K562 (cell line): ENCODE results near the gene FRMD5. TPM values are rescaled to one million over a fixed set of nuclear protein-coding genes. Genes with fewer than 3 reads are reported as not detected.

Source experiments
- ATAC-seq: fragments of 200-7000 bp; cut with Tn5 transposase; 3 replicates; pipeline ENCODE4 v1.9.1; 2020; ENCODE audit warnings: moderate library complexity
- BruUV-seq: library from RNA; stranded (reverse); fragments of 400-500 nt; replicated peaks from 2 replicates; lab custom pipeline; 2021; lab: Mats Ljungman, UMichigan
- CTCF ChIA-PET: fragments of 300-600 bp; formaldehyde crosslinking; extraction: SDS; loops from one replicate; lab custom pipeline; 2021; ENCODE audit warnings: low intra/inter-chr PET ratio; lab: Yijun Ruan, JAX
- POLR2A ChIA-PET: fragments of 300-600, 350-650 bp; sonication (Branson Sonifier 250); formaldehyde crosslinking; extraction: SDS; loops from one replicate; lab custom pipeline; 2021; ENCODE audit warnings: antibody characterized with exemption, inconsistent platforms; lab: Yijun Ruan, JAX
- DNase-seq, 4 experiments: peaks; one replicate each; pipeline versions ENCODE4 v3.0.0 to v3.0.0-alpha.2; 2011 to 2018; ENCODE audit warnings: low spot score in 3 of 4, mixed read lengths in 3 of 4; ENCODE audit errors: extremely low read depth in 1 of 4
- FAIRE-seq: peaks from 2 replicates; lab custom pipeline; 2011; peaks lifted over from hg19 to GRCh38; lab: Jason Lieb, UNC
- H2AFZ ChIP-seq: 2 replicates; pipeline ENCODE4 v1.6.0; 2011; ENCODE audit warnings: low read depth, low read length, control low read depth, inconsistent platforms
- H3K27ac ChIP-seq: fragments of 200-600 bp; 3 replicates; pipeline ENCODE4 v1.8.0; 2011; ENCODE audit warnings: low read depth, mild to moderate bottlenecking, control low read depth, inconsistent platforms, low read length, moderate library complexity, mixed read lengths; ENCODE audit errors: extremely low read depth
- H3K27me3 ChIP-seq, 2 experiments: fragments of 300-600 bp in 1 of 2; 2 replicates in 1 of 2; 3 replicates in 1 of 2; pipeline versions ENCODE4 v1.6.0 to v1.8.0; 2011; ENCODE audit warnings: inconsistent platforms in 2 of 2, low read length in 2 of 2, mild to moderate bottlenecking in 1 of 2, mixed read lengths in 1 of 2, moderate library complexity in 1 of 2; ENCODE audit not compliant: control insufficient read depth in 2 of 2, insufficient read depth in 2 of 2
- H3K36me3 ChIP-seq: fragments of 300-600 bp; 3 replicates; pipeline ENCODE4 v1.8.0; 2011; ENCODE audit warnings: mild to moderate bottlenecking, low read length, inconsistent platforms; ENCODE audit not compliant: control insufficient read depth, insufficient read depth
- H3K4me1 ChIP-seq, 2 experiments: fragments of 200-600 bp in 1 of 2; replicated peaks in 1 of 2; 2 replicates in 1 of 2; 3 replicates in 1 of 2; pipeline versions ENCODE4 v1.5.1 to v1.8.0; 2011; ENCODE audit warnings: inconsistent platforms in 2 of 2, low read length in 2 of 2, mild to moderate bottlenecking in 1 of 2, mixed read lengths in 1 of 2, moderate library complexity in 1 of 2; ENCODE audit not compliant: control insufficient read depth in 2 of 2, insufficient read depth in 2 of 2
- H3K4me2 ChIP-seq: 2 replicates; pipeline ENCODE4 v1.6.1; 2011; ENCODE audit warnings: low read length, control low read depth, inconsistent platforms, mixed read lengths; ENCODE audit not compliant: insufficient read depth
- H3K4me3 ChIP-seq: fragments of 200-600 bp; sonication (generic), shearing (Covaris generic); 2 replicates; pipeline ENCODE4 v1.5.1; 2016; ENCODE audit warnings: control low read depth, inconsistent platforms
- H3K79me2 ChIP-seq: fragments of 200-600 bp; 3 replicates; pipeline ENCODE4 v1.8.0; 2011; ENCODE audit warnings: low read length, inconsistent platforms; ENCODE audit not compliant: control insufficient read depth, insufficient read depth
- H3K9ac ChIP-seq, 2 experiments: 2 replicates each; pipeline versions ENCODE4 v1.6.0 to v1.6.1; 2011; ENCODE audit warnings: low read depth in 2 of 2, low read length in 2 of 2, control low read depth in 1 of 2, inconsistent platforms in 1 of 2, mild to moderate bottlenecking in 1 of 2, mixed read lengths in 1 of 2; ENCODE audit not compliant: insufficient read depth in 1 of 2
- H3K9me1 ChIP-seq: one replicate; pipeline ENCODE4 v1.6.0; 2011; ENCODE audit warnings: inconsistent platforms, mild to moderate bottlenecking, low read length, moderate library complexity; ENCODE audit not compliant: control insufficient read depth, insufficient read depth
- H3K9me3 ChIP-seq: replicated peaks from 2 replicates; pipeline ENCODE4 v1.5.1; 2011; ENCODE audit warnings: low read depth, low read length, inconsistent platforms; ENCODE audit not compliant: control insufficient read depth, insufficient read depth
- H4K20me1 ChIP-seq: replicated peaks from 2 replicates; pipeline ENCODE4 v1.6.1; 2011; ENCODE audit warnings: low read length, inconsistent platforms, mixed read lengths; ENCODE audit not compliant: control insufficient read depth, insufficient read depth
- FOXK2 ChIP-seq, 2 experiments: fragments of 450-650 bp; IDR thresholded peaks in 1 of 2; conservative IDR thresholded peaks in 1 of 2; 2 replicates each; pipeline ENCODE4 v1.6.1; 2016; ENCODE audit warnings: low read depth in 2 of 2, mild to moderate bottlenecking in 1 of 2
- HIVEP1 ChIP-seq: fragments of 250-450 bp; sonication (Bioruptor Pico); IDR thresholded peaks from 2 replicates; pipeline ENCODE4 v1.4.0; 2020; ENCODE audit warnings: mild to moderate bottlenecking
- HMG20B ChIP-seq: fragments of 250-450 bp; sonication (Bioruptor Pico); IDR thresholded peaks from 2 replicates; pipeline ENCODE4 v1.5.0; 2021; ENCODE audit warnings: mild to moderate bottlenecking
- KLF6 ChIP-seq: fragments of 250-450 bp; sonication (Bioruptor Pico); IDR thresholded peaks from 2 replicates; pipeline ENCODE4 v1.4.0; 2020; ENCODE audit warnings: mild to moderate bottlenecking, moderate library complexity, borderline replicate concordance
- MEF2D ChIP-seq: conservative IDR thresholded peaks from 2 replicates; pipeline ENCODE4 v1.6.1; 2016; ENCODE audit warnings: low read depth, missing genetic modification characterization, missing compliant biosample characterization
- RBM14 ChIP-seq: fragments of 200-400 bp; formaldehyde crosslinking; IDR thresholded peaks from 2 replicates; pipeline ENCODE4 v1.6.1; 2018; ENCODE audit warnings: low read depth, mild to moderate bottlenecking, low read length, moderate library complexity, borderline replicate concordance; ENCODE audit not compliant: insufficient read depth
- SLC30A9 ChIP-seq: fragments of 250-450 bp; sonication (Bioruptor Pico); IDR thresholded peaks from 2 replicates; pipeline ENCODE4 v1.8.0; 2022; ENCODE audit warnings: mild to moderate bottlenecking, moderate library complexity
- SMARCA5 ChIP-seq: fragments of 450-650 bp; IDR thresholded peaks from 2 replicates; pipeline ENCODE4 v1.6.1; 2016
- TRIM24 ChIP-seq, 2 experiments: fragments of 450-650 bp; IDR thresholded peaks; 2 replicates each; pipeline ENCODE4 v1.6.1; 2016
- ZKSCAN3 ChIP-seq: fragments of 250-450 bp; sonication (Bioruptor Pico); IDR thresholded peaks from 2 replicates; pipeline ENCODE4 v1.4.0; 2020
- ZNF3 ChIP-seq: fragments of 250-450 bp; sonication (Bioruptor Pico); IDR thresholded peaks from 2 replicates; pipeline ENCODE4 v1.5.0; 2021; ENCODE audit warnings: mild to moderate bottlenecking, moderate library complexity
- ZNF354B ChIP-seq: fragments of 250-450 bp; sonication (Bioruptor Pico); IDR thresholded peaks from 2 replicates; pipeline ENCODE4 v1.4.0; 2020
- WGBS: fragments of 100-300 bp; shearing (Covaris generic); methylation state at CpG from one replicate; pipeline ENCODE4 v1.1.6; 2016; ENCODE audit warnings: low coverage, mixed read lengths; ENCODE audit not compliant: insufficient coverage; ENCODE audit errors: missing lambda C conversion rate; 5-methylcytosine and 5-hydroxymethylcytosine counted together
- in situ Hi-C: fragments of 300-500 bp; cut with MboI; formaldehyde crosslinking; loops from 4 replicates; pipeline ENCODE4 v1.15.0; 2018; ENCODE audit warnings: inconsistent platforms, mixed read lengths
- intact Hi-C: fragments of 100-400 bp; cut with micrococcal nuclease; formaldehyde crosslinking; loops from 2 replicates; pipeline ENCODE4 v1.14.2; 2022
- polyA plus RNA-seq, 8 experiments: library from polyadenylated mRNA; depleted of rRNA in 4 of 8; stranded (reverse) in 5 of 8; unstranded in 3 of 8; fragments of >200 nt; fragmentation: Nextera tagmentation in 2 of 8; fragmentation: Illumina TruSeq in 1 of 8; extraction: Ambion mirVana in 2 of 8; extraction: Trizol in 1 of 8; gene quantifications; 2 replicates each; pipeline versions ENCODE4 v1.2.1 to v1.2.3, GENCODE V29; 2011 to 2014; ENCODE audit warnings: inconsistent platforms in 1 of 8, missing spikeins in 1 of 8
- total RNA-seq, 7 experiments: library from RNA; depleted of rRNA in 6 of 7; stranded (reverse); fragments of >200 nt in 6 of 7; fragmentation: Illumina TruSeq in 2 of 7; extraction: Trizol in 2 of 7; gene quantifications; 2 replicates each; pipeline versions ENCODE4 v1.2.1 to v1.2.3, GENCODE V29; 2011 to 2021; ENCODE audit warnings: low replicate concordance in 1 of 7
- TF ChIP-seq, protein P1 (sequence below), 2 experiments: fragments of 450-650 bp; IDR thresholded peaks; 2 replicates each; pipeline ENCODE4 v1.6.1; 2018; ENCODE audit warnings: mild to moderate bottlenecking in 2 of 2, low read depth in 1 of 2; ENCODE audit not compliant: partially characterized antibody in 2 of 2
- TF ChIP-seq, protein P2 (sequence below): fragments of 250-450 bp; sonication (Bioruptor Pico); IDR thresholded peaks from 2 replicates; pipeline ENCODE4 v1.4.0; 2020; ENCODE audit warnings: mild to moderate bottlenecking, moderate library complexity
- TF ChIP-seq, protein P3 (sequence below): fragments of 250-450 bp; sonication (Bioruptor Pico); IDR thresholded peaks from 2 replicates; pipeline ENCODE4 v1.8.0; 2021; ENCODE audit warnings: moderate library complexity, mild to moderate bottlenecking, inconsistent platforms

Gene FRMD5
- total and polyA plus RNA-seq, 9 of the 15 experiments (the other 6 are each of a cell fraction or from before 2014, with no cell fraction given), result 0.13 to 0.38 TPM; not detected in 7

- TF ChIP-seq, protein P1, sequence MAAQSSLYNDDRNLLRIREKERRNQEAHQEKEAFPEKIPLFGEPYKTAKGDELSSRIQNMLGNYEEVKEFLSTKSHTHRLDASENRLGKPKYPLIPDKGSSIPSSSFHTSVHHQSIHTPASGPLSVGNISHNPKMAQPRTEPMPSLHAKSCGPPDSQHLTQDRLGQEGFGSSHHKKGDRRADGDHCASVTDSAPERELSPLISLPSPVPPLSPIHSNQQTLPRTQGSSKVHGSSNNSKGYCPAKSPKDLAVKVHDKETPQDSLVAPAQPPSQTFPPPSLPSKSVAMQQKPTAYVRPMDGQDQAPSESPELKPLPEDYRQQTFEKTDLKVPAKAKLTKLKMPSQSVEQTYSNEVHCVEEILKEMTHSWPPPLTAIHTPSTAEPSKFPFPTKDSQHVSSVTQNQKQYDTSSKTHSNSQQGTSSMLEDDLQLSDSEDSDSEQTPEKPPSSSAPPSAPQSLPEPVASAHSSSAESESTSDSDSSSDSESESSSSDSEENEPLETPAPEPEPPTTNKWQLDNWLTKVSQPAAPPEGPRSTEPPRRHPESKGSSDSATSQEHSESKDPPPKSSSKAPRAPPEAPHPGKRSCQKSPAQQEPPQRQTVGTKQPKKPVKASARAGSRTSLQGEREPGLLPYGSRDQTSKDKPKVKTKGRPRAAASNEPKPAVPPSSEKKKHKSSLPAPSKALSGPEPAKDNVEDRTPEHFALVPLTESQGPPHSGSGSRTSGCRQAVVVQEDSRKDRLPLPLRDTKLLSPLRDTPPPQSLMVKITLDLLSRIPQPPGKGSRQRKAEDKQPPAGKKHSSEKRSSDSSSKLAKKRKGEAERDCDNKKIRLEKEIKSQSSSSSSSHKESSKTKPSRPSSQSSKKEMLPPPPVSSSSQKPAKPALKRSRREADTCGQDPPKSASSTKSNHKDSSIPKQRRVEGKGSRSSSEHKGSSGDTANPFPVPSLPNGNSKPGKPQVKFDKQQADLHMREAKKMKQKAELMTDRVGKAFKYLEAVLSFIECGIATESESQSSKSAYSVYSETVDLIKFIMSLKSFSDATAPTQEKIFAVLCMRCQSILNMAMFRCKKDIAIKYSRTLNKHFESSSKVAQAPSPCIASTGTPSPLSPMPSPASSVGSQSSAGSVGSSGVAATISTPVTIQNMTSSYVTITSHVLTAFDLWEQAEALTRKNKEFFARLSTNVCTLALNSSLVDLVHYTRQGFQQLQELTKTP (IDR thresholded peaks at IDR 0.05; ENCODE audit: low read depth in 1 of 2, partially characterized antibody in 2 of 2), result no peak
- TF ChIP-seq RBM14, result no peak
These were observed 274.3 kb downstream of the FRMD5 start (continued) for GRCh38 chr15:43920815-43921214.

- no peak for DNase-seq
- TF ChIP-seq SLC30A9 (CRISPR knock-in tag) (no peak), KLF6 (CRISPR knock-in tag) (no peak), FOXK2 (conservative IDR thresholded peaks at IDR 0.05 in 1 of 2, IDR thresholded peaks at IDR 0.05 in 1 of 2; ENCODE audit: low read depth in 2 of 2) (no peak), ZKSCAN3 (no peak), TRIM24 (IDR thresholded peaks at IDR 0.05) (no peak), HMG20B (CRISPR knock-in tag) (no peak), MEF2D (tag) (no peak), ZNF354B (CRISPR knock-in tag) (no peak), HIVEP1 (CRISPR knock-in tag) (no peak), SMARCA5 (no peak), ZNF3 (no peak)
- TF ChIP-seq, protein P2, sequence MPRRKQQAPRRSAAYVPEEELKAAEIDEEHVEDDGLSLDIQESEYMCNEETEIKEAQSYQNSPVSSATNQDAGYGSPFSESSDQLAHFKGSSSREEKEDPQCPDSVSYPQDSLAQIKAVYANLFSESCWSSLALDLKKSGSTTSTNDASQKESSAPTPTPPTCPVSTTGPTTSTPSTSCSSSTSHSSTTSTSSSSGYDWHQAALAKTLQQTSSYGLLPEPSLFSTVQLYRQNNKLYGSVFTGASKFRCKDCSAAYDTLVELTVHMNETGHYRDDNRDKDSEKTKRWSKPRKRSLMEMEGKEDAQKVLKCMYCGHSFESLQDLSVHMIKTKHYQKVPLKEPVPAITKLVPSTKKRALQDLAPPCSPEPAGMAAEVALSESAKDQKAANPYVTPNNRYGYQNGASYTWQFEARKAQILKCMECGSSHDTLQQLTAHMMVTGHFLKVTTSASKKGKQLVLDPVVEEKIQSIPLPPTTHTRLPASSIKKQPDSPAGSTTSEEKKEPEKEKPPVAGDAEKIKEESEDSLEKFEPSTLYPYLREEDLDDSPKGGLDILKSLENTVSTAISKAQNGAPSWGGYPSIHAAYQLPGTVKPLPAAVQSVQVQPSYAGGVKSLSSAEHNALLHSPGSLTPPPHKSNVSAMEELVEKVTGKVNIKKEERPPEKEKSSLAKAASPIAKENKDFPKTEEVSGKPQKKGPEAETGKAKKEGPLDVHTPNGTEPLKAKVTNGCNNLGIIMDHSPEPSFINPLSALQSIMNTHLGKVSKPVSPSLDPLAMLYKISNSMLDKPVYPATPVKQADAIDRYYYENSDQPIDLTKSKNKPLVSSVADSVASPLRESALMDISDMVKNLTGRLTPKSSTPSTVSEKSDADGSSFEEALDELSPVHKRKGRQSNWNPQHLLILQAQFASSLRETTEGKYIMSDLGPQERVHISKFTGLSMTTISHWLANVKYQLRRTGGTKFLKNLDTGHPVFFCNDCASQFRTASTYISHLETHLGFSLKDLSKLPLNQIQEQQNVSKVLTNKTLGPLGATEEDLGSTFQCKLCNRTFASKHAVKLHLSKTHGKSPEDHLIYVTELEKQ, result no peak
- TF ChIP-seq, protein P3, sequence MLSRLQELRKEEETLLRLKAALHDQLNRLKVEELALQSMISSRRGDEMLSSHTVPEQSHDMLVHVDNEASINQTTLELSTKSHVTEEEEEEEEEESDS (CRISPR knock-in tag), result no peak
- BruUV-seq, result no TSS peak
- in situ Hi-C loops, result no loop called here
- WGBS, result 0% methylated on average over 2 of the region's 2 CpGs
- Histone ChIP-seq H3K36me3 (no peaks in the 10 kb centered on the region), H2AFZ (no peak overlapping the region), H3K27ac (no peak overlapping the region), H3K4me3 (no peak overlapping the region), H3K4me1 (no peaks in the 10 kb centered on the region), H3K9ac (no peak overlapping the region), H3K9me3 (no peaks in the 10 kb centered on the region), H4K20me1 (0 out of 2 replicates have a peak, but pooled peaks cover 3% of the 10 kb centered on the region), H3K27me3 (peaks cover 36 to 56% of the 10 kb centered on the region in 2 experiments), H3K79me2 (no peaks in the 10 kb centered on the region), H3K9me1 (no peaks in the 10 kb centered on the region), H3K4me2 (no peak overlapping the region)
- no peak for FAIRE-seq
- ATAC-seq, result no peak
- POLR2A ChIA-PET, result no interaction called here
- intact Hi-C loops, result no loop called here
- CTCF ChIA-PET, result no interaction called here
These were observed 274.8 kb downstream of the FRMD5 start for GRCh38 chr15:43920254-43920600.
